Lung (tissue), 12 donors: ENCODE data around the gene MED14. TPM values are rescaled to one million over a fixed set of nuclear protein-coding genes. Genes with fewer than 3 reads are reported as not detected.

Experiments
- ATAC-seq: fragments of 200-7000 bp; cut with Tn5 transposase; one replicate; pipeline ENCODE4 v1.9.1; 2020; ENCODE audit warnings: moderate number of reproducible peaks; ENCODE audit not compliant: insufficient read depth, low FRiP score
- DNase-seq, 3 donors: peaks; one replicate each; pipeline ENCODE4 v3.0.0-alpha.2; 2013 to 2017
- H3K27ac ChIP-seq, 2 donors: one replicate each; pipeline ENCODE4 v1.5.1; 2013; ENCODE audit warnings: mild to moderate bottlenecking in 2 of 2, moderate library complexity in 2 of 2, control low read depth in 1 of 2, inconsistent platforms in 1 of 2, low read depth in 1 of 2, low read length in 1 of 2
- H3K27me3 ChIP-seq, 3 donors: one replicate each; pipeline ENCODE4 v1.5.1; 2013; ENCODE audit warnings: low read length in 2 of 3; ENCODE audit not compliant: control insufficient read depth in 3 of 3, insufficient read depth in 3 of 3
- H3K36me3 ChIP-seq, 4 donors: one replicate each; pipeline ENCODE4 v1.5.1; 2013; ENCODE audit warnings: low read length in 4 of 4, mild to moderate bottlenecking in 1 of 4, moderate library complexity in 1 of 4; ENCODE audit not compliant: control insufficient read depth in 4 of 4, insufficient read depth in 4 of 4
- H3K4me1 ChIP-seq, 5 donors: one replicate each; pipeline ENCODE4 v1.5.1; 2013; ENCODE audit warnings: low read length in 5 of 5, mild to moderate bottlenecking in 2 of 5, moderate library complexity in 1 of 5; ENCODE audit not compliant: control insufficient read depth in 5 of 5, insufficient read depth in 5 of 5
- H3K4me3 ChIP-seq: one replicate; pipeline ENCODE4 v1.5.1; 2013; ENCODE audit warnings: mild to moderate bottlenecking, control low read depth, moderate library complexity
- H3K9ac ChIP-seq, 2 donors: one replicate each; pipeline ENCODE4 v1.5.1; 2013; ENCODE audit warnings: low read length in 2 of 2, control low read depth in 1 of 2; ENCODE audit not compliant: insufficient read depth in 1 of 2
- H3K9me3 ChIP-seq, 4 donors: one replicate each; pipeline ENCODE4 v1.5.1; 2013; ENCODE audit warnings: low read length in 3 of 4, mild to moderate bottlenecking in 1 of 4, moderate library complexity in 1 of 4; ENCODE audit not compliant: control insufficient read depth in 4 of 4, insufficient read depth in 3 of 4
- WGBS, 2 donors: extraction: QIAGEN DNeasy Blood & Tissue Kit; methylation state at CpG; one replicate each; pipeline ENCODE4 v1.1.7; 2013; 5-methylcytosine and 5-hydroxymethylcytosine counted together
- polyA plus RNA-seq, 2 donors: library from polyadenylated mRNA; stranded (reverse); fragments of 200-250 nt; gene quantifications; one replicate each; pipeline ENCODE4 v1.2.1, GENCODE V29; 2013
- total RNA-seq, 2 donors: library from RNA; depleted of rRNA in 1 of 2; stranded (reverse); fragments of >200 nt in 1 of 2; gene quantifications; one replicate each; pipeline ENCODE4 v1.2.1, GENCODE V29; 2014 to 2021
- TF ChIP-seq, protein P1 (sequence below): IDR thresholded peaks from 2 replicates; pipeline ENCODE4 v1.5.1; 2012; ENCODE audit warnings: mild to moderate bottlenecking; ENCODE audit errors: control extremely low read depth, extremely low read depth
- donor health status: control.
- donor health status: control.
- donor health status: Bipolar disorder and iron deficiency.
- donor health status: healthy.
- donor health status: DM: yes; HTN: yes; CAD: no.

Gene MED14
- total and polyA plus RNA-seq, 4 donors = 9.1 to 41.1 (median 25.6) TPM

DNA sequence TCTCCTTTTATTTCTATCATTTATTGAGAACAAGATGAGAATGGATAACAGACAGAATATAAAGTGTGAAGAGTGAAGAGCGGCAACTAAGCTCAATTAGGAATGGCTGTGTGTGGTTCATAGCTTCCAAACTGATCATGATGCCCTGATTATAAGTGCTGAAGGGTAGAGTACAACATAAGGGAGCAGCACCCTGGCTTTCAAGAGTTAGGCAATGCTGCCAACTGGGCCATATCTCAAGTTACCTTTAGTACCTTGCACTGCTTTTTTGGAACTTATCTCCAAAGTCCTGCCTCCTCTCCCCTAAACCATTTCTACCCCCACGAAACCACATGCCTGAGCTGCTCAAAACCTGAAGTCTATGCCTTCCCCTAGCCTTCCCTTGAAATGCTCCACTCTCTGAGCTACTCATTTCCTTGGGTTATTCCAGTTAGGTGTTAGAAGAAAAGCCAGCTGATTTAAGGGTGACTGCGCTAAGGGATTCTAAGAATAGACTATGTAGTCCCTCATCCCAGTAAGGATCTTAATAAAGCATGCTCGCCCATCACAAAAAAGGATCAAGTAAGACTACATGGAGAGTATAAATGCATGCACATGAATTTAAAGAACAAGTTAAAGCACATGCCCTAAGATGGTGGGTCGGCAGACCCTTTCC, 29.6 kb downstream of the MED14 start:
- TF ChIP-seq, protein P1, sequence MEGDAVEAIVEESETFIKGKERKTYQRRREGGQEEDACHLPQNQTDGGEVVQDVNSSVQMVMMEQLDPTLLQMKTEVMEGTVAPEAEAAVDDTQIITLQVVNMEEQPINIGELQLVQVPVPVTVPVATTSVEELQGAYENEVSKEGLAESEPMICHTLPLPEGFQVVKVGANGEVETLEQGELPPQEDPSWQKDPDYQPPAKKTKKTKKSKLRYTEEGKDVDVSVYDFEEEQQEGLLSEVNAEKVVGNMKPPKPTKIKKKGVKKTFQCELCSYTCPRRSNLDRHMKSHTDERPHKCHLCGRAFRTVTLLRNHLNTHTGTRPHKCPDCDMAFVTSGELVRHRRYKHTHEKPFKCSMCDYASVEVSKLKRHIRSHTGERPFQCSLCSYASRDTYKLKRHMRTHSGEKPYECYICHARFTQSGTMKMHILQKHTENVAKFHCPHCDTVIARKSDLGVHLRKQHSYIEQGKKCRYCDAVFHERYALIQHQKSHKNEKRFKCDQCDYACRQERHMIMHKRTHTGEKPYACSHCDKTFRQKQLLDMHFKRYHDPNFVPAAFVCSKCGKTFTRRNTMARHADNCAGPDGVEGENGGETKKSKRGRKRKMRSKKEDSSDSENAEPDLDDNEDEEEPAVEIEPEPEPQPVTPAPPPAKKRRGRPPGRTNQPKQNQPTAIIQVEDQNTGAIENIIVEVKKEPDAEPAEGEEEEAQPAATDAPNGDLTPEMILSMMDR = no peak
- Histone ChIP-seq H3K9ac (no peak overlapping the region), H3K4me1 (no peaks in the 10 kb centered on the region), H3K9me3 (no peaks in the 10 kb centered on the region), H3K4me3 (no peak overlapping the region), H3K27me3 (peaks cover 0 to 29% (median 11%) of the 10 kb centered on the region in 3 donors), H3K27ac (no peak overlapping the region), H3K36me3 (peaks cover 0 to 5% (median 2%) of the 10 kb centered on the region in 4 donors)
- DNase-seq = no peak
- WGBS, 2 donors = 92 to 98% methylated on average over 5 of the region's 5 CpGs
- no peak for ATAC-seq

GRCh38 chrX:40700640-40701342, 34.6 kb downstream of the MED14 start:
- no peak for ATAC-seq
- Histone ChIP-seq H3K27ac (no peak overlapping the region), H3K9ac (no peak overlapping the region), H3K4me3 (no peak overlapping the region), H3K9me3 (no peaks in the 10 kb centered on the region), H3K4me1 (no peaks in the 10 kb centered on the region), H3K36me3 (peaks cover 0 to 13% (median 4%) of the 10 kb centered on the region in 4 donors), H3K27me3 (peaks cover 0 to 18% (median 6%) of the 10 kb centered on the region in 3 donors)
- TF ChIP-seq, protein P1 = no peak
- WGBS, 2 donors = 78 to 85% methylated on average over 4 of the region's 4 CpGs
- DNase-seq = no peak

GRCh38 chrX:40698851-40699250, 36.5 kb downstream of the MED14 start:
- no peak overlapping the region for H3K27ac ChIP-seq
- 96 to 100% methylated on average over 1 of the region's 1 CpG for WGBS, 2 donors
- no peaks in the 10 kb centered on the region for H3K9me3 ChIP-seq
- H3K27me3 ChIP-seq = peaks cover 0 to 24% (median 7%) of the 10 kb centered on the region in 3 donors
- no peak overlapping the region for H3K9ac ChIP-seq
- no peaks in the 10 kb centered on the region for H3K4me1 ChIP-seq
- H3K36me3 ChIP-seq = peaks cover 0 to 13% (median 4%) of the 10 kb centered on the region in 4 donors
- no peak for ATAC-seq
- DNase-seq = no peak
- TF ChIP-seq, protein P1 = no peak
- H3K4me3 ChIP-seq = no peak overlapping the region
